HepG2 (cell line): ENCODE results near the gene COL18A1. TPM values are rescaled to one million over a fixed set of nuclear protein-coding genes. Genes with fewer than 3 reads are reported as not detected.
"Not testable (repeated sequence)": the region's sequence is repeated elsewhere in the genome, so short reads cannot be mapped to it uniquely, and the experiment has no call there.

Experiments
- ATAC-seq: fragments of 200-7000 bp; cut with Tn5 transposase; 3 replicates; pipeline ENCODE4 v1.9.1; 2020; ENCODE audit warnings: mild to moderate bottlenecking, moderate library complexity
- BruUV-seq: library from RNA; stranded (reverse); fragments of 400-500 nt; replicated peaks from 2 replicates; lab custom pipeline; 2021; lab: Mats Ljungman, UMichigan
- CTCF ChIA-PET: fragments of 300-600 bp; formaldehyde crosslinking; extraction: SDS; loops from one replicate; lab custom pipeline; 2021; ENCODE audit warnings: low total read pairs, inconsistent platforms, low intra/inter-chr PET ratio; lab: Yijun Ruan, JAX
- POLR2A ChIA-PET: fragments of 350-600 bp; sonication (Branson Sonifier 250); formaldehyde crosslinking; loops from one replicate; lab custom pipeline; 2020; ENCODE audit warnings: antibody characterized with exemption, inconsistent platforms; lab: Yijun Ruan, JAX
- DNase-seq: peaks from one replicate; pipeline ENCODE4 v3.0.0-alpha.2; 2015; ENCODE audit warnings: low spot score
- FAIRE-seq: peaks from 3 replicates; lab custom pipeline; 2011; peaks lifted over from hg19 to GRCh38; lab: Jason Lieb, UNC
- H2AFZ ChIP-seq: one replicate; pipeline ENCODE4 v1.6.1; 2011; ENCODE audit warnings: low read length, inconsistent platforms
- H3K27ac ChIP-seq: fragments of 300-600 bp; 3 replicates; pipeline ENCODE4 v1.8.0; 2011; ENCODE audit warnings: mixed run types, mild to moderate bottlenecking, mixed read lengths, low read length, inconsistent platforms; ENCODE audit not compliant: insufficient read depth; ENCODE audit errors: extremely low read length
- H3K27me3 ChIP-seq, 2 experiments: fragments of 200-600 bp in 1 of 2; 2 replicates in 1 of 2; 3 replicates in 1 of 2; pipeline versions ENCODE4 v1.6.0 to v1.8.0; 2011; ENCODE audit warnings: low read length in 2 of 2, mild to moderate bottlenecking in 2 of 2, moderate library complexity in 2 of 2, inconsistent platforms in 1 of 2; ENCODE audit not compliant: insufficient read depth in 2 of 2, control insufficient read depth in 1 of 2
- H3K36me3 ChIP-seq, 2 experiments: fragments of 200-600 bp in 1 of 2; replicated peaks in 1 of 2; 2 replicates in 1 of 2; 3 replicates in 1 of 2; pipeline versions ENCODE4 v1.5.1 to v1.8.0; 2011; ENCODE audit warnings: low read length in 2 of 2, inconsistent platforms in 1 of 2; ENCODE audit not compliant: insufficient read depth in 2 of 2, control insufficient read depth in 1 of 2
- H3K4me1 ChIP-seq: 2 replicates; pipeline ENCODE4 v1.5.1; 2012; ENCODE audit warnings: low read length, inconsistent platforms; ENCODE audit not compliant: insufficient read depth
- H3K4me2 ChIP-seq: 2 replicates; pipeline ENCODE4 v1.6.0; 2011; ENCODE audit warnings: low read depth, low read length, inconsistent platforms
- H3K4me3 ChIP-seq, 3 experiments: fragments of 200-600 bp in 1 of 3; sonication (generic), shearing (Covaris generic) in 1 of 3; replicated peaks in 1 of 3; 2 replicates each; pipeline ENCODE4 v1.5.1; 2011 to 2016; ENCODE audit warnings: low read length in 3 of 3, inconsistent platforms in 2 of 3, low read depth in 2 of 3, mild to moderate bottlenecking in 2 of 3, control low read depth in 1 of 3, mixed read lengths in 1 of 3; ENCODE audit not compliant: insufficient read depth in 1 of 3
- H3K79me2 ChIP-seq: one replicate; pipeline ENCODE4 v1.6.1; 2011; ENCODE audit warnings: low read length, inconsistent platforms; ENCODE audit not compliant: insufficient read depth
- H3K9ac ChIP-seq: 2 replicates; pipeline ENCODE4 v1.6.0; 2011; ENCODE audit warnings: mild to moderate bottlenecking, low read depth, low read length, inconsistent platforms; ENCODE audit not compliant: insufficient read depth
- H3K9me3 ChIP-seq: 2 replicates; pipeline ENCODE4 v1.5.1; 2012; ENCODE audit warnings: mild to moderate bottlenecking, low read length
- H4K20me1 ChIP-seq: 2 replicates; pipeline ENCODE4 v1.6.0; 2011; ENCODE audit warnings: inconsistent platforms, mild to moderate bottlenecking, low read length, moderate library complexity; ENCODE audit not compliant: insufficient read depth
- AGO2 ChIP-seq: fragments of 200-400 bp; formaldehyde crosslinking; optimal IDR thresholded peaks from 2 replicates; pipeline ENCODE3; 2017; ENCODE audit warnings: mild to moderate bottlenecking, low read depth, low read length, moderate library complexity
- FOXO4 ChIP-seq: sonication (generic); formaldehyde crosslinking; conservative IDR thresholded peaks from 2 replicates; pipeline ENCODE4 v1.8.1; 2023; ENCODE audit warnings: missing genetic modification reagents
- HNRNPL ChIP-seq: fragments of 200-400 bp; formaldehyde crosslinking; IDR thresholded peaks from 2 replicates; pipeline ENCODE4 v1.6.1; 2017; ENCODE audit warnings: mild to moderate bottlenecking, low read depth, low read length
- NFYB ChIP-seq: sonication (generic); formaldehyde crosslinking; IDR thresholded peaks from 2 replicates; pipeline ENCODE4 v1.4.0; 2020; ENCODE audit warnings: missing genetic modification reagents
- NFYC ChIP-seq: IDR thresholded peaks from 2 replicates; pipeline ENCODE4 v1.6.1; 2016; ENCODE audit warnings: missing genetic modification reagents, missing compliant biosample characterization
- PBX2 ChIP-seq: IDR thresholded peaks from 2 replicates; pipeline ENCODE4 v1.6.1; 2016; ENCODE audit warnings: control low read depth
- RBFOX2 ChIP-seq: fragments of 200-400 bp; formaldehyde crosslinking; IDR thresholded peaks from 2 replicates; pipeline ENCODE4 v1.6.1; 2017; ENCODE audit warnings: low read depth, mild to moderate bottlenecking, low read length
- SP2 ChIP-seq: sonication (generic); formaldehyde crosslinking; IDR thresholded peaks from 2 replicates; pipeline ENCODE4 v1.5.1; 2020; ENCODE audit warnings: mild to moderate bottlenecking, missing genetic modification reagents
- SP4 ChIP-seq: sonication (generic); formaldehyde crosslinking; IDR thresholded peaks from 2 replicates; pipeline ENCODE4 v1.8.1; 2023; ENCODE audit warnings: mild to moderate bottlenecking, missing genetic modification reagents
- ZBTB38 ChIP-seq: sonication (generic); formaldehyde crosslinking; IDR thresholded peaks from 2 replicates; pipeline ENCODE4 v1.5.1; 2020; ENCODE audit warnings: mild to moderate bottlenecking, missing genetic modification reagents
- ZKSCAN5 ChIP-seq: sonication (generic); formaldehyde crosslinking; IDR thresholded peaks from 2 replicates; pipeline ENCODE4 v1.5.1; 2020; ENCODE audit warnings: mild to moderate bottlenecking, missing genetic modification reagents
- ZNF441 ChIP-seq: sonication (generic); formaldehyde crosslinking; IDR thresholded peaks from 2 replicates; pipeline ENCODE4 v1.7.0; 2021; ENCODE audit warnings: missing genetic modification reagents, borderline replicate concordance
- ZNF687 ChIP-seq: sonication (generic); formaldehyde crosslinking; IDR thresholded peaks from 2 replicates; pipeline ENCODE4 v1.5.1; 2020; ENCODE audit warnings: mild to moderate bottlenecking, missing genetic modification reagents, moderate library complexity
- WGBS: methylation state at CpG from one replicate; pipeline ENCODE4 v1.1.6; 2017; ENCODE audit warnings: low lambda C conversion rate; 5-methylcytosine and 5-hydroxymethylcytosine counted together
- in situ Hi-C: cut with HindIII; loops from 2 replicates; pipeline ENCODE4 v1.10.0; 2017; ENCODE audit warnings: low pct_unique_long_range_greater_than_20kb; ENCODE audit not compliant: extremely low pct_ligation_motif_present
- intact Hi-C: fragments of 100-400 bp; cut with micrococcal nuclease; formaldehyde crosslinking; loops from one replicate; pipeline ENCODE4 v1.10.0; 2022; ENCODE audit not compliant: unreplicated experiment
- polyA plus RNA-seq, 8 experiments: library from polyadenylated mRNA; depleted of rRNA in 3 of 8; stranded (reverse) in 7 of 8; unstranded in 1 of 8; fragments of >200 nt; fragmentation: Illumina TruSeq in 4 of 8; extraction: Trizol in 4 of 8; gene quantifications; 2 replicates each; pipeline versions ENCODE4 v1.2.1 to v1.2.3, GENCODE V29; 2011 to 2016; ENCODE audit warnings: low read depth in 4 of 8, missing spikeins in 1 of 8, mixed read lengths in 1 of 8; ENCODE audit not compliant: insufficient read depth in 1 of 8
- total RNA-seq, 5 experiments: library from RNA; depleted of rRNA; stranded (reverse); fragments of >200 nt; fragmentation: Illumina TruSeq; extraction: Trizol; gene quantifications; 2 replicates each; pipeline ENCODE4 v1.2.3, GENCODE V29; 2016; ENCODE audit warnings: low read depth in 1 of 5

Gene COL18A1
- total and polyA plus RNA-seq, 2 of the 13 experiments (the other 11 are each of a cell fraction or from before 2014, with no cell fraction given), result 79.0 to 102 TPM

GRCh38 chr21:45525910-45526306 is 120.9 kb downstream of the COL18A1 start (continued):
- no peak for TF ChIP-seq SP4 (CRISPR knock-in tag)
- TF ChIP-seq ZNF441 (CRISPR knock-in tag), result no peak
- TF ChIP-seq FOXO4 (CRISPR knock-in tag), result no peak

GRCh38 chr21:45527151-45527999 is 122.4 kb downstream of the COL18A1 start:
- H3K9ac ChIP-seq, ATAC-seq, H3K4me2 ChIP-seq, H2AFZ ChIP-seq, CTCF ChIA-PET, BruUV-seq, intact Hi-C loops, H3K9me3 ChIP-seq, H3K27me3 ChIP-seq, H3K79me2 ChIP-seq, H4K20me1 ChIP-seq, H3K4me3 ChIP-seq, FAIRE-seq, in situ Hi-C loops: not testable (repeated sequence)
- H3K4me1 ChIP-seq, result peaks cover 54% of the 10 kb centered on the region
- peak overlapping the region; percentile 40 for H3K27ac ChIP-seq
- DNase-seq, result peak; percentile 53
- H3K36me3 ChIP-seq, result peaks cover 12 to 28% of the 10 kb centered on the region in 2 experiments
- POLR2A ChIA-PET, result interaction anchor here (0.9 to 2.7 kb wide), 2 partner anchors 28 to 56 kb away, joined by 3 to 65 read pairs; no protein-coding TSS in a partner anchor
- TF ChIP-seq ZKSCAN5 (CRISPR knock-in tag), result peak; percentile 94
- peak; percentile 64 for TF ChIP-seq AGO2
- TF ChIP-seq HNRNPL, result peak; percentile 88
- peak; percentile 41; the same call in 1 of the 2 replicates for TF ChIP-seq RBFOX2
- TF ChIP-seq NFYC (CRISPR knock-in tag), result peak; percentile 35; the same call in 1 of the 2 replicates
- TF ChIP-seq ZNF687 (CRISPR knock-in tag), result peak; percentile 19
- TF ChIP-seq SP2 (CRISPR knock-in tag), result peak; percentile 78
- peak; percentile 59 for TF ChIP-seq NFYB (CRISPR knock-in tag)
- peak; percentile 88 for TF ChIP-seq PBX2
- TF ChIP-seq SP4 (CRISPR knock-in tag), result peak; percentile 60; the same call in 1 of the 2 replicates
- peak; percentile 35; the same call in 1 of the 2 replicates for TF ChIP-seq ZBTB38 (CRISPR knock-in tag)
- 89% methylated on average over 14 of the region's 19 CpGs for WGBS
